Mesothelial cell of epicardium (in vitro differentiated cells): ENCODE measurements around the gene CNGB1. TPM values are rescaled to one million over a fixed set of nuclear protein-coding genes. Genes with fewer than 3 reads are reported as not detected.
"Not testable (repeated sequence)": the region's sequence is repeated elsewhere in the genome, so short reads cannot be mapped to it uniquely, and the experiment has no call there.

Experiments used
- DNase-seq, 2 experiments: peaks; one replicate each; pipeline ENCODE4 v3.0.0; 2021; ENCODE audit warnings: low spot score in 2 of 2; ENCODE audit not compliant: unreplicated experiment in 2 of 2
- H3K27ac Mint-ChIP-seq: 2 replicates; pipeline ENCODE4 v1.8.0; 2021; ENCODE audit warnings: mixed read lengths
- H3K27me3 Mint-ChIP-seq: 2 replicates; pipeline ENCODE4 v1.8.0; 2021; ENCODE audit warnings: low read depth, mixed read lengths
- H3K36me3 Mint-ChIP-seq: 2 replicates; pipeline ENCODE4 v1.8.0; 2021; ENCODE audit warnings: mixed read lengths
- H3K4me1 Mint-ChIP-seq: 2 replicates; pipeline ENCODE4 v1.8.0; 2021; ENCODE audit warnings: mixed read lengths
- H3K4me3 Mint-ChIP-seq: 2 replicates; pipeline ENCODE4 v1.8.0; 2021; ENCODE audit warnings: mild to moderate bottlenecking, moderate library complexity, mixed read lengths
- H3K9me3 Mint-ChIP-seq: 2 replicates; pipeline ENCODE4 v1.8.0; 2021; ENCODE audit warnings: mixed read lengths
- total RNA-seq: library from RNA; stranded (reverse); gene quantifications from 3 replicates; pipeline ENCODE4 v1.2.1, GENCODE V29; 2021
- TF ChIP-seq, protein P1 (sequence below): fragments of 200-600 bp; sonication (generic); IDR thresholded peaks from one replicate; pipeline ENCODE4 v1.5.0; 2021; ENCODE audit warnings: antibody characterized with exemption; ENCODE audit not compliant: unreplicated experiment

CNGB1 gene
- total RNA-seq, 1 donor from 2014 or later = 0.07 TPM

DNA sequence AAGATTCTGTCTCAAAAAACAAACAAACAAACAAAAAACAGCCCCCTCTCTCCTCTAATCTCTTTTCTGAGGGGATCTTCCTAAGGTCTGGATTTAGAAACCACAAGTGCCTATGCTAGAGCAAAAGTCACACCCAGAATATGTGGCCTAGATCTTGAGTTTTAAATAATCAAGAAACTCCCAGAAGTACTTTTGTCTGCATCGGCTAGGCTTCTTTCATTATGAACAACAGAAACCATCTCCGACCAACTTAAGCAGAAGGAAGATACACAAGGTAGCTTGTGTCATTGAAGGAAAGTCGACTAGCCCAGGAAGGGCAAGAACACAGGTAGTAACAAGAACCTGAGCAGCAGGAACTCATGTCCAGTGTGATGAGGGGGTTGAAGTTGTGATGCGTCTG is 94.7 kb downstream of the CNGB1 start:
- Mint-ChIP-seq H3K27me3 (peaks cover 22% of the 10 kb centered on the region), H3K27ac (no peak overlapping the region), H3K4me3 (no peak overlapping the region), H3K9me3 (no peaks in the 10 kb centered on the region), H3K36me3 (no peaks in the 10 kb centered on the region), H3K4me1 (no peaks in the 10 kb centered on the region)
- TF ChIP-seq, protein P1, sequence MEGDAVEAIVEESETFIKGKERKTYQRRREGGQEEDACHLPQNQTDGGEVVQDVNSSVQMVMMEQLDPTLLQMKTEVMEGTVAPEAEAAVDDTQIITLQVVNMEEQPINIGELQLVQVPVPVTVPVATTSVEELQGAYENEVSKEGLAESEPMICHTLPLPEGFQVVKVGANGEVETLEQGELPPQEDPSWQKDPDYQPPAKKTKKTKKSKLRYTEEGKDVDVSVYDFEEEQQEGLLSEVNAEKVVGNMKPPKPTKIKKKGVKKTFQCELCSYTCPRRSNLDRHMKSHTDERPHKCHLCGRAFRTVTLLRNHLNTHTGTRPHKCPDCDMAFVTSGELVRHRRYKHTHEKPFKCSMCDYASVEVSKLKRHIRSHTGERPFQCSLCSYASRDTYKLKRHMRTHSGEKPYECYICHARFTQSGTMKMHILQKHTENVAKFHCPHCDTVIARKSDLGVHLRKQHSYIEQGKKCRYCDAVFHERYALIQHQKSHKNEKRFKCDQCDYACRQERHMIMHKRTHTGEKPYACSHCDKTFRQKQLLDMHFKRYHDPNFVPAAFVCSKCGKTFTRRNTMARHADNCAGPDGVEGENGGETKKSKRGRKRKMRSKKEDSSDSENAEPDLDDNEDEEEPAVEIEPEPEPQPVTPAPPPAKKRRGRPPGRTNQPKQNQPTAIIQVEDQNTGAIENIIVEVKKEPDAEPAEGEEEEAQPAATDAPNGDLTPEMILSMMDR = no peak
- DNase-seq = no peak

GRCh38 chr16:57875347-57875746 is 95.6 kb downstream of the CNGB1 start:
- no peak overlapping the region for H3K4me3 Mint-ChIP-seq

GRCh38 chr16:57873218-57873617 is 97.7 kb downstream of the CNGB1 start:
- Mint-ChIP-seq H3K4me3 (no peak overlapping the region), H3K27me3 (peaks cover 15% of the 10 kb centered on the region), H3K9me3 (no peaks in the 10 kb centered on the region), H3K4me1 (no peaks in the 10 kb centered on the region), H3K27ac (no peak overlapping the region), H3K36me3 (no peaks in the 10 kb centered on the region)
- TF ChIP-seq, protein P1 = no peak
- no peak for DNase-seq

More at GRCh38 chr16:57875347-57875746, 95.6 kb downstream of the CNGB1 start:
- TF ChIP-seq, protein P1 = no peak
- H3K36me3 Mint-ChIP-seq = no peaks in the 10 kb centered on the region
- no peaks in the 10 kb centered on the region for H3K9me3 Mint-ChIP-seq
- DNase-seq = no peak
- H3K27ac Mint-ChIP-seq = no peak overlapping the region
- no peaks in the 10 kb centered on the region for H3K4me1 Mint-ChIP-seq
- peaks cover 22% of the 10 kb centered on the region for H3K27me3 Mint-ChIP-seq

DNA sequence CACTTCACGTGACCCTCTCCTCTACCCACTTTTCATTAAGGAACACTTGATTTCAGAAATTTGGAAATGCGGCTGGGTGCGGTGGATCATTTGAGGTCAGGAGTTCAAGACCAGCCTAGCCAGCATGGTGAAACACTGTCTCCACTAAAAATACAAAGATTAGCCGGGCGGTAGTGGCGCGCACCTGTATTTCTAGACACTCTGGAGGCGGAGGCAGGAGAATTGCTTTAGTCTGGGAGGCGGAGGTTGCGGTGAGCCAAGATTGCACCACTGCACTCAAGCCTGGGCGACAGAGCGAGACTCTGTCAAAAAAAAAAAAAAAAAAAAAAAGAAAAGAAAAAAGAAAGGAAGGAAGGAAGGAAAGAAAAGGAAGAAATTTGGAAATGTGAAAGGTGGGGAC is 98.2 kb downstream of the CNGB1 start:
- not testable (repeated sequence) for H3K36me3 Mint-ChIP-seq, H3K4me1 Mint-ChIP-seq, DNase-seq, H3K4me3 Mint-ChIP-seq, H3K27ac Mint-ChIP-seq, H3K9me3 Mint-ChIP-seq
- H3K27me3 Mint-ChIP-seq = peaks cover 15% of the 10 kb centered on the region

DNA sequence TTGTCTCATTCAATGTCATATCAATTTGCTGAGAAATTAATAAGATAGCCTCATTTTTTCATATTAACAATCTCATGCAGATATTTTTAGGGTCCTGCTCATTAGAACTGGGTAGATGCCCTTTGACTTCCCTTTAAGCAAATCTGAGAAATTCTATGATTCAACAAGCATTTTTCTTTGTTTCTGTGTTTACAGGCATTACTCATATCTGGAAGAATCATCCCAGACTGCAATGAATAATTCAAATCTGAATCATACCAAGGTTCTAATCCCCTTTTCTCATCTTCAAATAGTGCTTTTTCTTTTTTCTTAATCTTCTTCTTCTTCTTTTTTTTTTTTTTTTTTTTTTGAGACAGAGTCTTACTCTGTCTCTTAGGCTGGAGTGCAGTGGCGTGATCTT is 99.5 kb downstream of the CNGB1 start:
- TF ChIP-seq, protein P1 = no peak
- Mint-ChIP-seq H3K4me3 (no peak overlapping the region), H3K27me3 (peaks cover 15% of the 10 kb centered on the region), H3K36me3 (no peaks in the 10 kb centered on the region), H3K4me1 (peaks cover 7% of the 10 kb centered on the region), H3K9me3 (no peaks in the 10 kb centered on the region), H3K27ac (no peak overlapping the region)
- DNase-seq = no peak

DNA sequence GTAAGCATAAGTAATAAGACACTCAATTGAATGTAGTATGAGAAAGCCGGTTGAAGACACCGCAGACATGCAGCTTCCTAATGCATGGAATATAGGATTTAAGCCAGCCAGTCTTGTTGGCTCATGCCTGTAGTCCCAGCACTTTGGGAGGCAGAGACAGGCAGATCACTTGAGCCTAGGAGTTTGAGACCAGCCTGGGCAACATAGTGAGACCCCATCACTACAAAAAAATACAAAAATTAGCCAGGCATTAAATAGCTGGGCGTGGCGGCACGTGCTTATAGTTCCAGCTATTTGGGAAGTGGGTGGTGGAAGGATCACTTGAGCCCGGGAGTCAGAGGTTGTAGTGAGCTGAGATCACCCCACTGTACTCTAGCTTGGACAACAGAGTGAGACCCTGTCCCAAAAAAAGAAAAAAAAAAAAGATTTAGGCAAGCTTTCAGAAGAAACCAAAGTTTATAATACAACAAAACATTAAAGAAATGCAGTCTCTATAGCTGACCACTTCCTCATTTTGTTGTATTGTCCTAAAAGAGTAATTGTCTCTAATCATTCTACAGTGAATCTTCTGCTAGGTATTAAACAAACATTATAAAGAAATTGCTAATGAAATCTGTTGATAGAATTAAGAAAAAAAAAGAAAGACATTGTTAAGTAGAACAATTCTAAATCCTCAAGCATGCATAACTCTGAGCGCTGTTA is 100.0 kb downstream of the CNGB1 start:
- no peak for DNase-seq
- Mint-ChIP-seq H3K4me3 (no peak overlapping the region), H3K36me3 (no peaks in the 10 kb centered on the region), H3K9me3 (no peaks in the 10 kb centered on the region), H3K27ac (no peak overlapping the region), H3K4me1 (peaks cover 11% of the 10 kb centered on the region), H3K27me3 (peaks cover 13% of the 10 kb centered on the region)
- TF ChIP-seq, protein P1 = no peak
